ENCODE results near the gene DGKB.

The DGKB gene

GRCh38 chr7:14859267-14859666, 43.3 kb downstream of the DGKB start:
- Histone ChIP-seq H3K4me1 (ENCODE audit: control insufficient read depth in 1 of 2, insufficient read depth in 2 of 2, low read length in 2 of 2) (no peaks in the 10 kb centered on the region), H3K9me3 (ENCODE audit: control insufficient read depth in 1 of 2, low read length in 2 of 2) (no peaks in the 10 kb centered on the region), H3K27me3 (ENCODE audit: low read depth, low read length) (no peaks in the 10 kb centered on the region), H3K4me3 (ENCODE audit: low read depth in 1 of 2, low read length in 2 of 2) (no peak overlapping the region), H3K36me3 (ENCODE audit: control insufficient read depth in 1 of 2, insufficient read depth in 2 of 2, low read length in 2 of 2) (no peaks in the 10 kb centered on the region), H3K27ac (ENCODE audit: low read length) (no peak overlapping the region)

GRCh38 chr7:14858866-14859265, 43.7 kb downstream of the DGKB start:
- H3K27ac ChIP-seq (ENCODE audit: low read length), result no peak overlapping the region
- H3K27me3 ChIP-seq (ENCODE audit: low read depth, low read length), result no peaks in the 10 kb centered on the region
- H3K9me3 ChIP-seq (ENCODE audit: control insufficient read depth in 1 of 2, low read length in 2 of 2), result no peaks in the 10 kb centered on the region
- H3K4me1 ChIP-seq (ENCODE audit: control insufficient read depth in 1 of 2, insufficient read depth in 2 of 2, low read length in 2 of 2), result no peaks in the 10 kb centered on the region
- H3K36me3 ChIP-seq (ENCODE audit: control insufficient read depth in 1 of 2, insufficient read depth in 2 of 2, low read length in 2 of 2), result no peaks in the 10 kb centered on the region
- no peak overlapping the region for H3K4me3 ChIP-seq (ENCODE audit: low read depth in 1 of 2, low read length in 2 of 2)

- no peaks in the 10 kb centered on the region for H3K9me3 ChIP-seq (ENCODE audit: control insufficient read depth in 1 of 2, low read length in 2 of 2)
- no peaks in the 10 kb centered on the region for H3K27me3 ChIP-seq (ENCODE audit: low read depth, low read length)
- no peaks in the 10 kb centered on the region for H3K4me1 ChIP-seq (ENCODE audit: control insufficient read depth in 1 of 2, insufficient read depth in 2 of 2, low read length in 2 of 2)
- no peak overlapping the region for H3K4me3 ChIP-seq (ENCODE audit: low read depth in 1 of 2, low read length in 2 of 2)
- no peaks in the 10 kb centered on the region for H3K36me3 ChIP-seq (ENCODE audit: control insufficient read depth in 1 of 2, insufficient read depth in 2 of 2, low read length in 2 of 2)
- H3K27ac ChIP-seq (ENCODE audit: low read length), result no peak overlapping the region
Measured at GRCh38 chr7:14858410-14858809, 44.1 kb downstream of the DGKB start.

- Histone ChIP-seq H3K9me3 (ENCODE audit: control insufficient read depth in 1 of 2, low read length in 2 of 2) (no peaks in the 10 kb centered on the region), H3K4me3 (ENCODE audit: low read depth in 1 of 2, low read length in 2 of 2) (no peak overlapping the region), H3K27ac (ENCODE audit: low read length) (no peak overlapping the region), H3K36me3 (ENCODE audit: control insufficient read depth in 1 of 2, insufficient read depth in 2 of 2, low read length in 2 of 2) (no peaks in the 10 kb centered on the region), H3K27me3 (ENCODE audit: low read depth, low read length) (no peaks in the 10 kb centered on the region), H3K4me1 (ENCODE audit: control insufficient read depth in 1 of 2, insufficient read depth in 2 of 2, low read length in 2 of 2) (no peaks in the 10 kb centered on the region)
Measured at GRCh38 chr7:14855033-14855794, 47.3 kb downstream of the DGKB start.

- Histone ChIP-seq H3K27me3 (ENCODE audit: low read depth, low read length) (no peaks in the 10 kb centered on the region), H3K27ac (ENCODE audit: low read length) (no peak overlapping the region), H3K4me3 (ENCODE audit: low read depth in 1 of 2, low read length in 2 of 2) (no peak overlapping the region), H3K9me3 (ENCODE audit: control insufficient read depth in 1 of 2, low read length in 2 of 2) (no peaks in the 10 kb centered on the region), H3K4me1 (ENCODE audit: control insufficient read depth in 1 of 2, insufficient read depth in 2 of 2, low read length in 2 of 2) (no peaks in the 10 kb centered on the region), H3K36me3 (ENCODE audit: control insufficient read depth in 1 of 2, insufficient read depth in 2 of 2, low read length in 2 of 2) (no peaks in the 10 kb centered on the region)
Measured at GRCh38 chr7:14854471-14854870, 48.1 kb downstream of the DGKB start.

- Histone ChIP-seq H3K27ac (ENCODE audit: low read length) (no peak overlapping the region), H3K9me3 (ENCODE audit: control insufficient read depth in 1 of 2, low read length in 2 of 2) (no peaks in the 10 kb centered on the region), H3K27me3 (ENCODE audit: low read depth, low read length) (no peaks in the 10 kb centered on the region), H3K36me3 (ENCODE audit: control insufficient read depth in 1 of 2, insufficient read depth in 2 of 2, low read length in 2 of 2) (no peaks in the 10 kb centered on the region), H3K4me1 (ENCODE audit: control insufficient read depth in 1 of 2, insufficient read depth in 2 of 2, low read length in 2 of 2) (no peaks in the 10 kb centered on the region), H3K4me3 (ENCODE audit: low read depth in 1 of 2, low read length in 2 of 2) (no peak overlapping the region)
Measured at GRCh38 chr7:14851610-14852009, 50.9 kb downstream of the DGKB start.

- no peak overlapping the region for H3K27ac ChIP-seq (ENCODE audit: low read length)
- H3K27me3 ChIP-seq (ENCODE audit: low read depth, low read length), result no peaks in the 10 kb centered on the region
- H3K4me3 ChIP-seq (ENCODE audit: low read depth in 1 of 2, low read length in 2 of 2), result no peak overlapping the region
- H3K9me3 ChIP-seq (ENCODE audit: control insufficient read depth in 1 of 2, low read length in 2 of 2), result no peaks in the 10 kb centered on the region
- no peaks in the 10 kb centered on the region for H3K36me3 ChIP-seq (ENCODE audit: control insufficient read depth in 1 of 2, insufficient read depth in 2 of 2, low read length in 2 of 2)
- H3K4me1 ChIP-seq (ENCODE audit: control insufficient read depth in 1 of 2, insufficient read depth in 2 of 2, low read length in 2 of 2), result no peaks in the 10 kb centered on the region
Measured at GRCh38 chr7:14850039-14850438, 52.5 kb downstream of the DGKB start.

- Histone ChIP-seq H3K27ac (ENCODE audit: low read length) (no peak overlapping the region), H3K4me3 (ENCODE audit: low read depth in 1 of 2, low read length in 2 of 2) (no peak overlapping the region), H3K9me3 (ENCODE audit: control insufficient read depth in 1 of 2, low read length in 2 of 2) (no peaks in the 10 kb centered on the region), H3K27me3 (ENCODE audit: low read depth, low read length) (no peaks in the 10 kb centered on the region), H3K4me1 (ENCODE audit: control insufficient read depth in 1 of 2, insufficient read depth in 2 of 2, low read length in 2 of 2) (no peaks in the 10 kb centered on the region), H3K36me3 (ENCODE audit: control insufficient read depth in 1 of 2, insufficient read depth in 2 of 2, low read length in 2 of 2) (no peaks in the 10 kb centered on the region)
Measured at GRCh38 chr7:14846405-14846804, 56.1 kb downstream of the DGKB start.

GRCh38 chr7:14843755-14844154, 58.8 kb downstream of the DGKB start:
- no peaks in the 10 kb centered on the region for H3K36me3 ChIP-seq (ENCODE audit: control insufficient read depth in 1 of 2, insufficient read depth in 2 of 2, low read length in 2 of 2)
- H3K27me3 ChIP-seq (ENCODE audit: low read depth, low read length), result no peaks in the 10 kb centered on the region
- H3K27ac ChIP-seq (ENCODE audit: low read length), result no peak overlapping the region
- no peaks in the 10 kb centered on the region for H3K9me3 ChIP-seq (ENCODE audit: control insufficient read depth in 1 of 2, low read length in 2 of 2)
- H3K4me3 ChIP-seq (ENCODE audit: low read depth in 1 of 2, low read length in 2 of 2), result no peak overlapping the region
- no peaks in the 10 kb centered on the region for H3K4me1 ChIP-seq (ENCODE audit: control insufficient read depth in 1 of 2, insufficient read depth in 2 of 2, low read length in 2 of 2)

- Histone ChIP-seq H3K4me3 (ENCODE audit: low read depth in 1 of 2, low read length in 2 of 2) (no peak overlapping the region), H3K36me3 (ENCODE audit: control insufficient read depth in 1 of 2, insufficient read depth in 2 of 2, low read length in 2 of 2) (no peaks in the 10 kb centered on the region), H3K27me3 (ENCODE audit: low read depth, low read length) (no peaks in the 10 kb centered on the region), H3K4me1 (ENCODE audit: control insufficient read depth in 1 of 2, insufficient read depth in 2 of 2, low read length in 2 of 2) (no peaks in the 10 kb centered on the region), H3K9me3 (ENCODE audit: control insufficient read depth in 1 of 2, low read length in 2 of 2) (no peaks in the 10 kb centered on the region), H3K27ac (ENCODE audit: low read length) (no peak overlapping the region)
Measured at GRCh38 chr7:14842523-14842922, 60.0 kb downstream of the DGKB start.

- Histone ChIP-seq H3K27ac (ENCODE audit: low read length) (no peak overlapping the region), H3K36me3 (ENCODE audit: control insufficient read depth in 1 of 2, insufficient read depth in 2 of 2, low read length in 2 of 2) (no peaks in the 10 kb centered on the region), H3K27me3 (ENCODE audit: low read depth, low read length) (no peaks in the 10 kb centered on the region), H3K4me3 (ENCODE audit: low read depth in 1 of 2, low read length in 2 of 2) (no peak overlapping the region), H3K9me3 (ENCODE audit: control insufficient read depth in 1 of 2, low read length in 2 of 2) (no peaks in the 10 kb centered on the region), H3K4me1 (ENCODE audit: control insufficient read depth in 1 of 2, insufficient read depth in 2 of 2, low read length in 2 of 2) (no peaks in the 10 kb centered on the region)
Measured at GRCh38 chr7:14841869-14842268, 60.7 kb downstream of the DGKB start.

- Histone ChIP-seq H3K4me3 (ENCODE audit: low read depth in 1 of 2, low read length in 2 of 2) (no peak overlapping the region), H3K27me3 (ENCODE audit: low read depth, low read length) (no peaks in the 10 kb centered on the region), H3K9me3 (ENCODE audit: control insufficient read depth in 1 of 2, low read length in 2 of 2) (no peaks in the 10 kb centered on the region), H3K36me3 (ENCODE audit: control insufficient read depth in 1 of 2, insufficient read depth in 2 of 2, low read length in 2 of 2) (no peaks in the 10 kb centered on the region), H3K27ac (ENCODE audit: low read length) (no peak overlapping the region), H3K4me1 (ENCODE audit: control insufficient read depth in 1 of 2, insufficient read depth in 2 of 2, low read length in 2 of 2) (no peaks in the 10 kb centered on the region)
Measured at GRCh38 chr7:14841086-14841485, 61.5 kb downstream of the DGKB start.

Measured in muscle layer of duodenum (tissue), 2 donors.